Breast epithelium (tissue), 3 donors: Measurements from ENCODE around the gene DISP1.

Experiments used
- POLR2A ChIP-seq: fragments of 450-650 bp; IDR thresholded peaks from one replicate; pipeline ENCODE4 v1.6.1; 2016; ENCODE audit warnings: antibody characterized with exemption, mild to moderate bottlenecking, moderate library complexity
- TF ChIP-seq, protein P1 (sequence below), 3 donors: fragments of 450-650 bp; IDR thresholded peaks; one replicate each; pipeline ENCODE4 v1.5.1; 2016 to 2017; ENCODE audit warnings: antibody characterized with exemption in 3 of 3, mild to moderate bottlenecking in 3 of 3, moderate library complexity in 3 of 3

- no peak for TF ChIP-seq POLR2A
- TF ChIP-seq, protein P1, sequence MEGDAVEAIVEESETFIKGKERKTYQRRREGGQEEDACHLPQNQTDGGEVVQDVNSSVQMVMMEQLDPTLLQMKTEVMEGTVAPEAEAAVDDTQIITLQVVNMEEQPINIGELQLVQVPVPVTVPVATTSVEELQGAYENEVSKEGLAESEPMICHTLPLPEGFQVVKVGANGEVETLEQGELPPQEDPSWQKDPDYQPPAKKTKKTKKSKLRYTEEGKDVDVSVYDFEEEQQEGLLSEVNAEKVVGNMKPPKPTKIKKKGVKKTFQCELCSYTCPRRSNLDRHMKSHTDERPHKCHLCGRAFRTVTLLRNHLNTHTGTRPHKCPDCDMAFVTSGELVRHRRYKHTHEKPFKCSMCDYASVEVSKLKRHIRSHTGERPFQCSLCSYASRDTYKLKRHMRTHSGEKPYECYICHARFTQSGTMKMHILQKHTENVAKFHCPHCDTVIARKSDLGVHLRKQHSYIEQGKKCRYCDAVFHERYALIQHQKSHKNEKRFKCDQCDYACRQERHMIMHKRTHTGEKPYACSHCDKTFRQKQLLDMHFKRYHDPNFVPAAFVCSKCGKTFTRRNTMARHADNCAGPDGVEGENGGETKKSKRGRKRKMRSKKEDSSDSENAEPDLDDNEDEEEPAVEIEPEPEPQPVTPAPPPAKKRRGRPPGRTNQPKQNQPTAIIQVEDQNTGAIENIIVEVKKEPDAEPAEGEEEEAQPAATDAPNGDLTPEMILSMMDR (IDR thresholded peaks at IDR 0.05): no peak
Observed at GRCh38 chr1:222790520-222790919, 24.3 kb upstream of the DISP1 start.
